Gastrocnemius medialis (tissue), 4 donors: Measurements from ENCODE around the gene CCDC92. TPM values are rescaled to one million over a fixed set of nuclear protein-coding genes. Genes with fewer than 3 reads are reported as not detected.
"Not testable (repeated sequence)": the region's sequence is repeated elsewhere in the genome, so short reads cannot be mapped to it uniquely, and the experiment has no call there.

Source experiments
- ATAC-seq, 2 donors: fragments of 150-250 bp; one replicate each; pipeline ENCODE4 v1.9.1; 2016
- DNase-seq, 2 donors: peaks; one replicate each; pipeline ENCODE4 v3.0.0-alpha.2; 2019
- H3K27ac ChIP-seq, 4 donors: fragments of 200-600 bp; sonication (generic); 1 replicate in 1 of 4; 2 replicates in 3 of 4; pipeline ENCODE4 v1.5.1; 2016 to 2018; ENCODE audit warnings: mild to moderate bottlenecking in 2 of 4, moderate library complexity in 1 of 4
- H3K27me3 ChIP-seq, 3 donors: fragments of 200-600 bp; sonication (generic) in 2 of 3; 1 replicate in 1 of 3; 2 replicates in 2 of 3; pipeline versions ENCODE4 v1.5.1 to v1.6.0; 2016 to 2019; ENCODE audit warnings: mild to moderate bottlenecking in 1 of 3, moderate library complexity in 1 of 3
- H3K36me3 ChIP-seq, 2 donors: fragments of 200-600 bp; sonication (generic) in 1 of 2; one replicate each; pipeline ENCODE4 v1.5.1; 2017 to 2018
- H3K4me1 ChIP-seq, 2 donors: fragments of 200-600 bp; sonication (generic) in 1 of 2; one replicate each; pipeline ENCODE4 v1.5.1; 2016 to 2017; ENCODE audit warnings: mild to moderate bottlenecking in 2 of 2
- H3K4me3 ChIP-seq, 4 donors: fragments of 200-600 bp; sonication (generic) in 3 of 4; 1 replicate in 1 of 4; 2 replicates in 3 of 4; pipeline ENCODE4 v1.5.1; 2016 to 2019; ENCODE audit warnings: mild to moderate bottlenecking in 2 of 4
- H3K9me3 ChIP-seq, 3 donors: fragments of 200-600 bp; sonication (generic) in 2 of 3; 1 replicate in 1 of 3; 2 replicates in 2 of 3; pipeline ENCODE4 v1.5.1; 2016 to 2019
- POLR2A ChIP-seq, 2 donors: fragments of 450-650 bp; IDR thresholded peaks; one replicate each; pipeline ENCODE4 v1.6.1; 2017; ENCODE audit warnings: antibody characterized with exemption in 2 of 2, mild to moderate bottlenecking in 2 of 2, moderate library complexity in 2 of 2
- in situ Hi-C, 4 donors: fragments of 200-750 bp; cut with MboI; loops; one replicate each; pipeline versions ENCODE4 v1.15.0 to v1.8.0; 2017; ENCODE audit warnings: low sequenced_read_pairs in 4 of 4
- intact Hi-C: fragments of 100-400 bp; cut with DNase I; formaldehyde crosslinking; loops from one replicate; pipeline ENCODE4 v1.15.1; 2023; ENCODE audit warnings: low total_unique reads
- total RNA-seq, 4 donors: library from RNA; depleted of rRNA; stranded (reverse); fragments of >200 nt; gene quantifications; one replicate each; pipeline versions ENCODE4 v1.1.0 to v1.2.3, GENCODE V29; 2016
- TF ChIP-seq, protein P1 (sequence below), 5 experiments: fragments of 450-650 bp in 3 of 5; fragments of 200-600 bp in 2 of 5; sonication (generic) in 2 of 5; IDR thresholded peaks in 4 of 5; conservative IDR thresholded peaks in 1 of 5; 1 replicate in 4 of 5; 2 replicates in 1 of 5; pipeline ENCODE4 v1.5.1; 2016 to 2019; ENCODE audit warnings: antibody characterized with exemption in 5 of 5, mild to moderate bottlenecking in 3 of 5, moderate library complexity in 3 of 5

CCDC92 gene
- total RNA-seq, 4 donors from 2014 or later, result 21.1 to 29.1 (median 23.7) TPM

DNA sequence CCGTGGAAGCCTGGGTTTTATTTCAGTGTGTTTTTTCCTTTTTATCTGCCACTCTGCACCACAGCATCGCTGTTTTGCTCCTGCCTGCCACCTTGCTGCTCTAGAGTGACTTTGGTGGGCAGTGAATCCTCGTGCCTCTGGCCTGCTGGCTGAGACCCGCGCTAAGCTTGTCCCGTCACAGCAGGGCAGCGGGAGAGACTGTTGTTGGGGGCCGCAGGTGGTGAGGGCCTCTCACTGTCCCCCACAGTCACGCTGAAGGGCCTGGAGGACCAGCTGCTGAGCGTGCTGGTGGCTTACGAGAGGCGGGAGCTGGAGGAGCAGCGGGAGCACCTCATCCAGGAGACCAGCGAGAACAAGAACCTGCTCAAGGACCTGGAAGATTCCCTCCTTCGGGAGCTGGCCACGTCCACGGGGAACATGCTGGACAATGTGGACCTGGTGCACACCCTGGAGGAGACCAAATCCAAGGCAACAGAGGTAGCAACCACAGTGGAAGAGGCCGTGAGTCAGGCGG, 55.2 kb downstream of the CCDC92 start:
- no peak overlapping the region for H3K4me3 ChIP-seq
- no peaks in the 10 kb centered on the region for H3K36me3 ChIP-seq
- no peak for ATAC-seq
- H3K27me3 ChIP-seq, result peaks cover 5 to 11% (median 6%) of the 10 kb centered on the region in 3 donors
- no peak for DNase-seq
- TF ChIP-seq, protein P1, sequence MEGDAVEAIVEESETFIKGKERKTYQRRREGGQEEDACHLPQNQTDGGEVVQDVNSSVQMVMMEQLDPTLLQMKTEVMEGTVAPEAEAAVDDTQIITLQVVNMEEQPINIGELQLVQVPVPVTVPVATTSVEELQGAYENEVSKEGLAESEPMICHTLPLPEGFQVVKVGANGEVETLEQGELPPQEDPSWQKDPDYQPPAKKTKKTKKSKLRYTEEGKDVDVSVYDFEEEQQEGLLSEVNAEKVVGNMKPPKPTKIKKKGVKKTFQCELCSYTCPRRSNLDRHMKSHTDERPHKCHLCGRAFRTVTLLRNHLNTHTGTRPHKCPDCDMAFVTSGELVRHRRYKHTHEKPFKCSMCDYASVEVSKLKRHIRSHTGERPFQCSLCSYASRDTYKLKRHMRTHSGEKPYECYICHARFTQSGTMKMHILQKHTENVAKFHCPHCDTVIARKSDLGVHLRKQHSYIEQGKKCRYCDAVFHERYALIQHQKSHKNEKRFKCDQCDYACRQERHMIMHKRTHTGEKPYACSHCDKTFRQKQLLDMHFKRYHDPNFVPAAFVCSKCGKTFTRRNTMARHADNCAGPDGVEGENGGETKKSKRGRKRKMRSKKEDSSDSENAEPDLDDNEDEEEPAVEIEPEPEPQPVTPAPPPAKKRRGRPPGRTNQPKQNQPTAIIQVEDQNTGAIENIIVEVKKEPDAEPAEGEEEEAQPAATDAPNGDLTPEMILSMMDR (IDR thresholded peaks at IDR 0.05 in 4 of 5, conservative IDR thresholded peaks at IDR 0.05 in 1 of 5), result no peak
- TF ChIP-seq POLR2A (IDR thresholded peaks at IDR 0.05), result no peak
- intact Hi-C loops (no loop called here), in situ Hi-C loops (no loop called here)
- H3K9me3 ChIP-seq, result no peaks in the 10 kb centered on the region
- H3K4me1 ChIP-seq, result no peaks in the 10 kb centered on the region
- H3K27ac ChIP-seq, result no peak overlapping the region

DNA sequence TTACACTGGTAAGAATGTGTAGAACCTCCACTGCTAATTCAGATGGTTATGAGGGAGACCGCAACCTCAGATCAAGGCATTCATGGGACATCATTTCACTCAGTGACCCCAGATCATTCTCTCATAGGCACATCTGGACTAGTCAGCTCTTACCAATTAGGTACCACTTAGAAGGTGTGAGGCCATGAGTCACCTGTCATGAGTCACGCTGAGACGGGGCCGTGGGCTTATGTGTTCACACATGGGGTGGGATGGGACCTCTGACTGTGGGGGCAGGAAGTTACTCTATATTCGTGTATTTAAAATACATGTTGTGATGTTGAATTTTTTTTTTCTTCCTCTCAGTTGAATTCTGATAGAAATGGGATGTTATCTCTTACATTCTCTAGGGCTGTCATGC, 55.9 kb downstream of the CCDC92 start:
- no peaks in the 10 kb centered on the region for H3K9me3 ChIP-seq
- peaks cover 5 to 11% (median 6%) of the 10 kb centered on the region in 3 donors for H3K27me3 ChIP-seq
- in situ Hi-C loops (no loop called here), intact Hi-C loops (no loop called here)
- ATAC-seq, result no peak
- H3K27ac ChIP-seq, result no peak overlapping the region
- no peaks in the 10 kb centered on the region for H3K36me3 ChIP-seq
- no peak overlapping the region for H3K4me3 ChIP-seq
- no peak for DNase-seq
- H3K4me1 ChIP-seq, result no peaks in the 10 kb centered on the region
- TF ChIP-seq POLR2A (IDR thresholded peaks at IDR 0.05), result no peak
- TF ChIP-seq, protein P1 (IDR thresholded peaks at IDR 0.05 in 4 of 5, conservative IDR thresholded peaks at IDR 0.05 in 1 of 5), result no peak

DNA sequence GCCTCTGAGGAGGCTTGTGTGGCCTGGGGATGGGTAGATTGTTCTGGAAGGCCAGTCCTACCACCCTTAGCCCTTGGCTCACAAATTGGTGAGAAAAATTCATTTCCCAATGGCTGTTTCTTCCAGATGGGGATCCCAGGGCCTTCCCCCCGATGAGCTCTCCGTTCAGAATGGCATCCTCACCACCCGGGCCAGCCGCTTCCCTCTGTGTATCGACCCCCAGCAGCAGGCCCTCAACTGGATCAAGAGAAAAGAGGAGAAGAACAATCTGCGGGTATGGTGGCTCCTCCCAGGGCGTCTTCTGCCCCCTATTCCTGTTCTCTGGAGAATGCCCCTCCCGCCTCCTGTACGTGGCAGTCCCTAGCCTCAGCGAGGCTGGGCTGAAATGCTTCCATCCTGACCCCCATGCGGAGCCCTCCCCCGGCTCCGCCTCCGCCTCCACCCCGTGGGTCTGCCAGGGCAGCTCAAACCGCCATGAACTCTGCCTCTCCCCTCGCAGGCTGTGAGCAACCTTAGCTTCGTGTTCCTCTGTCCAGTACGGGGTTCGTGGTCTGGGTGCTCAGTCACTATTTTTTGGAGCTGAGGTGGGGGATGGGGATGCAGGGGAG, 57.8 kb downstream of the CCDC92 start:
- no peaks in the 10 kb centered on the region for H3K36me3 ChIP-seq
- DNase-seq (no peak), ATAC-seq (no peak)
- H3K9me3 ChIP-seq, result no peaks in the 10 kb centered on the region
- no peak overlapping the region for H3K4me3 ChIP-seq
- H3K27ac ChIP-seq, result no peak overlapping the region
- no peak for TF ChIP-seq POLR2A (IDR thresholded peaks at IDR 0.05)
- TF ChIP-seq, protein P1 (IDR thresholded peaks at IDR 0.05 in 4 of 5, conservative IDR thresholded peaks at IDR 0.05 in 1 of 5), result no peak
- H3K4me1 ChIP-seq, result no peaks in the 10 kb centered on the region
- H3K27me3 ChIP-seq, result peaks cover 5 to 11% (median 6%) of the 10 kb centered on the region in 3 donors
- in situ Hi-C loops (no loop called here), intact Hi-C loops (no loop called here)

DNA sequence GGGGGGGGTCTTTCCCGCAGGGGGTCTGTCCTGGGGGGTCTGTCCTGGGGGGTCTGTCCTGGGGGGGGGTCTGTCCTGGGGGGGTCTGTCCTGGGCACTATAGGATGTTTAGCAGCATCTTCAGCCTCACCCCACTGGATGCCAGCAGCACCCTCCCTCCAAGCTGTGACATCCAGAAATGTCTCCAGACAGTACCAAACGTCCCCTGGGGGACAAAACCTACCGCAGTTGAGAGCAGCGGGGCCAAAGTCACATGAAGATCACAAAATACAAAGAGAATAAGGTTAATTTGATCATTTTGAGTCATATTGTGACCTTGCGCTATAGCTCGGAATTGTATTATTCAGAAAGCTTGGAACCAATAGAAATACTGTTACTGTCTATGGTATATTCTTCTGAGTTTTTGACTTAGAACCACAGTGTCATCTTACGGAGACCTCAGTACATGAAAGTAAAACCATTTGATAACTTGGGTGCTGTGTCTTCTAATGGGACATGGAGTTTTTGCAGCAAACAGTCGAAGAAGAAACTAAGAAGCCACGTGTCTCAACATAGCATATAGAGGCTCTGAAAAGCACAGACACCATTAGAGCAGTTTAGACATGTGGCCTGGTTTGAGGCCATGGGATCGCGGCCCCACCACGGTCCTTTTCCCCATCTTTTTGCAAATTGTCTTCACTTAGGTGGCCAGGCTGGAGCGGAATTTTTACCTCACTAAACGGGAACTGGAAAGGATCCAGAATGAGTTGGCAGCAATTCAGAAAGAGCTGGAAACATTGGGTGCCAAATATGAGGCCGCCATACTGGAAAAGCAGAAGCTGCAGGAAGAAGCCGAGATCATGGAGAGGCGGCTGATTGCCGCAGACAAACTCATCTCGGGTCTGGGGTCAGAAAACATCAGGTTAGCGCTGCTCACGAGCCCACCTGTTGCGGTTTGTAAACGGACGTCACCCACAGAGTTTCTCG, 59.9 kb downstream of the CCDC92 start:
- intact Hi-C loops (no loop called here), in situ Hi-C loops (no loop called here)
- no peak overlapping the region for H3K4me3 ChIP-seq
- H3K36me3 ChIP-seq, result no peaks in the 10 kb centered on the region
- no peaks in the 10 kb centered on the region for H3K4me1 ChIP-seq
- DNase-seq (no peak), ATAC-seq (no peak)
- peaks cover 0 to 11% (median 4%) of the 10 kb centered on the region in 3 donors for H3K27me3 ChIP-seq
- H3K27ac ChIP-seq, result no peak overlapping the region
- no peak for TF ChIP-seq POLR2A (IDR thresholded peaks at IDR 0.05)
- TF ChIP-seq, protein P1 (IDR thresholded peaks at IDR 0.05 in 4 of 5, conservative IDR thresholded peaks at IDR 0.05 in 1 of 5), result no peak
- H3K9me3 ChIP-seq, result no peaks in the 10 kb centered on the region

DNA sequence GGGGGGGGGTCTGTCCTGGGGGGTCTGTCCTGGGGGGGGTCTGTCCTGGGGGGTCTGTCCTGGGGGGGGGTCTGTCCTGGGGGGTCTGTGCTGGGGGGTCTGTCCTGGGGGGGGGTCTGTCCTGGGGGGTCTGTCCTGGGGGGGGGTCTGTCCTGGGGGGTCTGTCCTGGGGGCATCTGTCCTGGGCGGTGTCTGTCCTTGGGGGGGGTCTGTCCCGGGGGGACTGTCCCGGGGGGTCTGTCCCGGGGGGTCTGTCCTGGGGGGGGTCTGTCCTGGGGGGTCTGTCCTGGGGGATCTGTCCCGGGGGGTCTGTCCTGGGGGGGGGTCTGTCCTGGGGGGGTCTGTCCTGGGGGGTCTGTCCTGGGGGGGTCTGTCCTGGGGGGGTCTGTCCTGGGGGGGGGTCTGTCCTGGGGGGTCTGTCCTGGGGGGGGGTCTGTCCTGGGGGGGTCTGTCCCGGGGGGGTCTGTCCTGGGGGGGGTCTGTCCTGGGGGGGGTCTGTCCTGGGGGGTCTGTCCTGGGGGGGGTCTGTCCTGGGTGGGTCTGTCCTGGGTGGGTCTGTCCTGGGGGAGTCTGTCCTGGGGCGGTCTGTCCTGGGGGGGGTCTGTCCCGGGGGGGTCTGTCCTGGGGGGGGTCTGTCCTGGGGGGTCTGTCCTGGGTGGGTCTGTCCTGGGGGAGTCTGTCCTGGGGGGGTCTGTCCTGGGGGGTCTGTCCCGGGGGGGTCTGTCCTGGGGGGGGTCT, 60.8 kb downstream of the CCDC92 start:
- H3K9me3 ChIP-seq, in situ Hi-C loops, H3K4me3 ChIP-seq, H3K4me1 ChIP-seq, H3K27ac ChIP-seq, H3K36me3 ChIP-seq, DNase-seq, ATAC-seq, intact Hi-C loops: not testable (repeated sequence)
- H3K27me3 ChIP-seq, result peaks cover 0 to 11% (median 0%) of the 10 kb centered on the region in 3 donors
